ENCODE data around the gene CYP26B1.

Gene CYP26B1

GRCh38 chr2:72141881-72142451 is 5.7 kb downstream of the CYP26B1 start:
- no peak for DNase-seq (ENCODE audit: extremely low read depth in 1 of 2, low read depth in 1 of 2)

DNA sequence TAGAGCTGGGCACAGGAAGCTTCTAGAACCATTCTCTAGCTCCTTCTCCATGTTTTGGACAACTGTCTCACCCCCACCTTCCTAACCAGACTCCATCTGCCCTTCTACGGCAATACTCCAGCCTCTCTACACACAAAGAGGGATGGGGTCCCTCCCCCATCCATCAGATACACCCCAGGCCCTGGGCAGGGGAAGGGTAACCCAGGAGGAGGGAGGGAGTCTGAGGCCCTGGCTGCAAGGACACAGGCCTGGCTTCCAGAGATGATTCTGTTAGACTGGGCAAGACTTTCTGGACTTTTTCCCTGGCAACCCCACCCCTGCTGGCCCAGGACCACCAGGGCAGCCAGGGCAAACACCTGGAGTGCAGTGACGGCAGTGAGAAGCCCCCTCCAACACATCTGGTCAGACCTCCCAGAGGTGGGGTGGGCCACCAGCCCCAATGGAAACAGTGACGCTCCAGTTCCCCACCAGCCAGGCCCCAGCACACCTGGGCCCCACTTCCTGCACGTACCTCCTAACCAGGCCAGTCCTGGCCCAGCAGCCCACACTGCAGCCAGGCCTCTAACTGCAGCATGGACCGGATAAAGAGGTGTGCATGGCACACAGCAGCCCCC is 6.5 kb downstream of the CYP26B1 start:
- no peak for DNase-seq (ENCODE audit: extremely low read depth in 1 of 2, low read depth in 1 of 2)

GRCh38 chr2:72140621-72140960 is 7.1 kb downstream of the CYP26B1 start:
- no peak for DNase-seq (ENCODE audit: extremely low read depth in 1 of 2, low read depth in 1 of 2)

DNA sequence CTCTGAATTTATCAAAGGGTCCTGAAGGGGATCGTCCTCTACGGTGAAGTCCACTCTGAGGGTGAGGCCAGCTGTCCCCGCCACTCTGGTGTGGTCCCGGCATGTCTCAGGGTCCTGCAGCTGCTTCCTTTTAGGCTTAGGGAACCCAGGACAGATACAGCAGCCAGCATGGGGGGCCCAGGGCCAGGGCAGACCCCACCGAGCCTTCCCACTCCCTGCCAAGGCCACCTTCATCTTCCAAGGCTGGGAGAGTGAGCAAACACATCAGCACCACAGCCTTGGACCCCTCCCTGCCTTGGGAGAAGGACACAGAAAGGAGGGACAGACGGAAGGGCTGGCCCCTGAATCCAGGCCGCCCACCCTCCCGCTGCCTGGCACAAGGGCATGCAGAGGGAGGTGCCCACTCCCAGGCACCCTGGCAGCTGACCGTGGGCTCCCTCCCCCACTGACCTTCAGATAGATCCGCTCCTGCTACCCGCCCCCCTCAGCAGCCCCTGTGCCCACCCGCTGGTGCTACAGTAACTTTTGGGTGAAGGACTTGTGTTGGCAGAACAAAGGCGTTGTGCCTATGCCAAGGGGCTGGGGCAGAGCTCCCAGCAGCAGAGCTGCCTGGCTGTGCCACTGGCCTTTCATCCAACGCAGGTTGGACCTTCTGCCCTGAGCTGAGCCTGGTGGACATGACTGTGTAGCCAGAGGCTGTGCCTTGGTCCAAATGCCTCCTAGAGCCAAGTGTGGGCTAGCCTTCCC is 7.6 kb downstream of the CYP26B1 start:
- no peak for DNase-seq (ENCODE audit: extremely low read depth in 1 of 2, low read depth in 1 of 2)

DNA sequence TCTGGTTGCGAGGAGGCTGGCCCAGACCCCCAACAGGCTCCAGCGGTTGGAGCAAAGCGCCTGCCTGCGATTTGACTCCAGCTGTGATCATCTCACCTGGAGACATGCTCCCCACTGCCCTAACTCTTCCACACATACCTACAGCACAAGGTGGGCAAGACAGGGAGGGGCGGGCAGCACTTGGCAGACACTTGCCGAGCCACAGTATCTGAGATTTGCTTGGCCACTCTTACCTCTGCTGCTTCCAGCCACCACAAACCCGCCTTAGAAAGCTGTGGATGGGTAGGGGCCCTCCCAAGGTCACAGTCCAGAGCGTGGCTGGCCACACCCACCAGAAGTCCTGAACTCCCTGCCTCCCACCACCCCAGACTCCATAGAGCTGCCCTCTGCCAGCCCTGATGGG is 8.2 kb downstream of the CYP26B1 start:
- DNase-seq (ENCODE audit: extremely low read depth in 1 of 2, low read depth in 1 of 2): no peak

DNA sequence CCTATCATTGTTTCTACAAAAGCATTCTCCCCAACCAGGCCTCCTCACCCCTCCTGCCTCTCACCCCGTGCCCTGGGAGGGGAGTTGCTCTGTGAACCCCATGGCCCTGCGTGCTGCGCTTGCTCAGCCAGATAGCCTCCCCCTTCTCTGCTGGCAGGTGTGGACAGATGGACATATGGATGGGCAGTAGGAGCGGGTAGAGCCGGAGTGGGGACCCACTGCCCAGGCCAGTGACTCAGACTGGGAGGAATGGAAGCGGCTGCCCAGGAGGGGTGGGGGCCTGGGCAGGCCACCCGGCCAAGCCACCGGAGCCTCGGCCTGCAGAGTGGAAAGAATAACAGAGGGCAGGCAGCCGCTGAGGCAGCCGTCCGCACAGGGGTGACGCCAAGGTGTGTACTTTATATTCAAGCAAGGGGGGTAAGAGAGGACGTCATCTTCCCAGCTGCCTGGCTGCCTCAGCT is 8.7 kb downstream of the CYP26B1 start:
- DNase-seq (ENCODE audit: extremely low read depth in 1 of 2, low read depth in 1 of 2): no peak

GRCh38 chr2:72138011-72138881 is 9.4 kb downstream of the CYP26B1 start:
- DNase-seq (ENCODE audit: extremely low read depth in 1 of 2, low read depth in 1 of 2): no peak

- peak; percentile 8 to 45 for DNase-seq (ENCODE audit: extremely low read depth in 1 of 2, low read depth in 1 of 2)
Measured at GRCh38 chr2:72137498-72138010, 10.1 kb downstream of the CYP26B1 start.

DNA sequence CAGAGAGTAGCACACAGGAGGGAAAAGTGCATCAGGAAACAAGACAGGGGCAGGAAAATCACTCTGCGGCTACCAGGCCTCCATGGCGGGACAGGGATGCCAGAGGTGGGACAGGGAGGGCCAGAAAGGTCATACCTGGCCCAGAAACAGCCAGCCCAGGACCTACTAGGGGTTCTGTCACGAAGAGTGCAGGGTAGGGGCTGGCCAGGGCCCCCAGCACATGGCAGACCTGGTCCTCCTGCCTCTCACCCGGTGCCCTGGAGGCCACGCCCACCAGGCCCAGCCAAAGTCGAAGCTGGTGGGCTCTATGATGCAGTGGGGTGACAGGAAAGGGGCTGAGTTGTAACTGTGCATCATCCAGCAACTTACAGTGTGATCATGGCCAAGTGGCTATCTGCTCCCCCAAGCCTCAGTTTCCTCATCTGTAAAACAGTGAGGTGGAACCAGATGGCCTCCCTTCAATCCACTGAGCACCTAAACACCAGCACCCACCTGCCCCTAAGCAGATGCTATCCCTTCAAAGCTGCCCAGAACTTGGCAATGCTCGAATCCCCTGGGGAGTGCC is 10.6 kb downstream of the CYP26B1 start:
- no peak for DNase-seq (ENCODE audit: extremely low read depth in 1 of 2, low read depth in 1 of 2)

DNA sequence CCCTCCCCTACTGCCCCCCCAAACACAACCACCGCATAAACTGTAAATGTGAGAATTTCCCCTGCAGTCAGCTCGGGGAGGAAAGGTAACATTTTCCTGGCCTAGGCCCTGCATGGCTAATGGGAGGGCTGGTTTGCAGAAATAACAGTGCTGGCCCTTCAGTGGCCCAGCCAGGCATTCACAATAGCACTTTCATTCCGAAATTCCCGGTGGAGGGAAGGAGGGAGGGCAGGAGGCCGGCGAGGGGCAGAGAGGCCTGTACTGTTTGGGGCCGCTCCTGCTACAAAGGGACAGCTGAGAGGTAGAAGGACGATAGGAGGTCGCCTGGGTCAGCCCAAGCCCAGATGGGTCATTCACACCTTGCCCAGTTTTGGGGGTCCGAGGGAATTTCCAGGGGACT is 11.3 kb downstream of the CYP26B1 start:
- DNase-seq (ENCODE audit: extremely low read depth in 1 of 2, low read depth in 1 of 2): no peak

GRCh38 chr2:72135921-72136320 is 11.7 kb downstream of the CYP26B1 start:
- no peak for DNase-seq (ENCODE audit: extremely low read depth in 1 of 2, low read depth in 1 of 2)

DNA sequence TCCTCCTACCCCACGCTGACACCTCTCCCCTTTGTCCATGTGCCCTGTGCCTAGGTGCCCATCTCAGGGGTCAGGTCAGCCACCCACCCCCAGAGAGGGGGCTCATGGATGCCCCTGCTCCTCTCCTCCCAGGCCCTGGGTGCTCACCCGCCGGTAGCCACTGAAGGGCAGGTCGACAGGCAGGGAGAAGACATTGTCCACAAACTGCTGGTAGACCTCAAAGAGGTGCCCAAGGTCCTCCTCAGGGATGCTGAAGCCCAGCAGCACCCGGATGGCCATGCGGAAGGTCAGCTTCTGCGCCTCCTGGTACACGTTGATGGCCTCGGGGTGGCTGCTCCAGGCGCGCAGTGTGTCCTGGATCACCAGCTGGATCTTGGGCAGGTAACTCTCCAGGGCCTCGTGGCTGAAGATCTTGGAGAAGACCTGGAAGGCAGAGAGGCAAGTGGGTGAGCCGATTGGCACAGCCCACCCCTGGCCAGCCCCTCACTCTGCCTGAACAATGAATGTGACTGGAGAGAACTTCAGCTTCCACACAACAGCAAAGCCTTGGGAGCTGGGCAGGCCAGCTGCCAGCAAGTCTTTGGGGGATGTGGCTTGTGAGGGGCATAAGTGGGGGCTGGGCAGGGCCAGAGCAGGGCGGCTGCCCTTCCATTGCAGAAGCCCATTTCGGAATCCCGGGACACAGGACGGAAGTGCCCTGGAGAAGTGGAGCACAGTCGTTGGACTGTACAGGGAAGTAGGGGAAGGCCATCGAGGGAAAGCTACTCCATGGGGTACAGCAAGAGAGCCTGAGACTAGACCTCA is 12.5 kb downstream of the CYP26B1 start:
- no peak for DNase-seq (ENCODE audit: extremely low read depth in 1 of 2, low read depth in 1 of 2)

- no peak for DNase-seq (ENCODE audit: extremely low read depth in 1 of 2, low read depth in 1 of 2)
Measured at GRCh38 chr2:72134408-72134996, 13.2 kb downstream of the CYP26B1 start.

GRCh38 chr2:72133721-72134407 is 13.8 kb downstream of the CYP26B1 start:
- no peak for DNase-seq (ENCODE audit: extremely low read depth in 1 of 2, low read depth in 1 of 2)

DNA sequence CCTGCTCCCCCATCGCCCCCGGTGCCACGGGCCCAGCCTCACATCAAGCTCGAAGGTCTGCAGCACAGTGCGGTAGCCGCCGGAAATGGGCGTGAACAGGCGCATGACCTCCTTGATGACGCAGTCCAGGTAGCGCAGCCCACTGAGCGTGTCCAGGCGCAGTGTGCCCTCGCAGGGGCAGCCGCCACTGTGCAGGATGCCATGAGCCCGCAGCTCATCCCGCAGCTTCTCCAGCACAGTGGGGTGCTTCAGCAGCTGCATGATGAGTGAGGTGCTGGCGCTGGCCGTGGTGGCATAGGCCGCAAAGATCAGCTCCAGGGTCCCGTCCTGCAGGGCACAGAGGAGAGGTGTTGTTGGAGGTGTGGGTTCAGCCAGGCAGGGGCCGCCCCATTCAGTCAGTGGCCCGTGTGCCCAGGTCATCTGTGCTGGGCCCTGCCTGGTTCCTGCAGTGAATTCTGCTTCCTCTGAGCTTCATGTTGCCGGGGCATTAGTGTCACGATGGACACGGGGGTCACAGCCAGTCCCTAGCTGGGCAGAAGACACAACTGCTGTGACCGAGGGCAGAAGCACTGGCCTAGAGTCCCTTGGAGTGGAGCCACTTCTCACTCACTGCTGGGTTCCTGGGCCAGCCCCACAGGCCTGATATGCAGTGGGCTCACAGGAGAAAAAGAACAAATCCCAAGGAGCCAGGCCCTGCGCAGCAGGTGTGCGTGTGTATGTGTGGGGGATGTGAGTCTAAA is 14.5 kb downstream of the CYP26B1 start:
- DNase-seq (ENCODE audit: extremely low read depth in 1 of 2, low read depth in 1 of 2): no peak

GRCh38 chr2:72131916-72132841 is 15.5 kb downstream of the CYP26B1 start:
- no peak for DNase-seq (ENCODE audit: extremely low read depth in 1 of 2, low read depth in 1 of 2)

DNA sequence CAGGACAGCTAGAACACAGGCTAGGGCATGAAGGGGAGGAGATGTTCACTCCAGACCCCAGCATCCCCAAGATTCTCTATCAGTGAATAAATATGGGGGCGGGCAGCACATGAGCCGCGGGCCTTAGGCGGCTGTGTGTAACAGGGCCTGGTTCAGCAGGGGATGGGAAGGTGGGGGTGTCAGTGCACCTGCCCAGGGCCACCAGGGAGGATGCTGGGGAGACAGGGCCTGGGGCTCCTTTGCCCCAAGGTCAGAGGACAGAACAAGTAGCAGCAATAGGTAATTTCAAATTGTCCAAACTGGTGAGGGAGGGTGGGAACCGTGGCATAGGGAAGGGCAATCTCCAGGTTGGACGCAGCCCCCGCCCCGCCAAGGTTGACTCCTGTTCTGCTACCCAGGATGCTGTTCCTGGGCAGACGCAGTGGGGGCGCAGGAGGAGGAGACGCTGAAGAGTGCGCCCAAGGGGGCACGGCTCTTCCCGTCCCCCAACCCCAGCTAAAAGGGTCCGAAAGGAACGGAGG is 16.2 kb downstream of the CYP26B1 start:
- DNase-seq (ENCODE audit: extremely low read depth in 1 of 2, low read depth in 1 of 2): no peak
